LNCaP clone FGC (cell line): ENCODE results near the gene FAM120A.

ENCODE experiments used
- DNase-seq: peaks from one replicate; pipeline ENCODE4 v3.0.0-alpha.2; 2011; ENCODE audit warnings: low read depth
- H3K4me3 ChIP-seq: 2 replicates; pipeline ENCODE4 v1.5.1; 2011; ENCODE audit warnings: mild to moderate bottlenecking, low read depth, low read length, control low read depth
- TF ChIP-seq, protein P1 (sequence below): IDR thresholded peaks from 2 replicates; pipeline ENCODE4 v1.5.1; 2012; ENCODE audit warnings: mild to moderate bottlenecking; ENCODE audit not compliant: control insufficient read depth, insufficient read depth; ENCODE audit errors: extremely low read depth

The FAM120A gene

DNA sequence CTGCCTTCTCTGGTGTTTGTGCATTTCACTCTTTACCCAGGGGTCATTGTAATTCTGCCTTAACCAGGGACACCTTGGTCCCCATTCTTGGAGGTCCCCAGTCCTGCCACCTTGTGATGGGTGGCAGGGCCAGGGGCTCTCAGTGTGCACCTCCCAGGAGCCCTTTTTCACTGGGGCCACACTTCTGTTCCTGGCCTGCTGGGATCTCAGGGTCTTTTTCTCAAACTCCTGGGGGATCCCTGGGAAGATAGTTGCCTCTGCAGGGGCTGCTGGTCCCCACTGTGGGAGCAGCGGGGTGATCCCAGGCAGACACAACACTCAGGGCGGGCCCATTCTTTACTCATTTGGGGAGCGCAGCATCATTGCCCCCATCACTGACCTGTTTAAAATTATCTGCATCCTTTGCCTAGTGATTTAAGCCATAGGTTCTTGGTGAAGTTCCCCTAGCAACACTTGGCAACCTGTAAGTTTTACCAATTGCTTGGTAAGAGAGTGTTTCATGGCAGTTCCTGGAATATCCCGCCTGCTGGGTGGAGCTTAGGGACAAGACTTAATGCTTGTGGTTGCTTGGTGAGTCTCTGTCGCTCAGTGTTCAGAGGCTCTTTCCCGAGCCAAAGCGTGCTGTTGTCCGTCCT is 140.6 kb downstream of the FAM120A start:
- H3K4me3 ChIP-seq, result no peak overlapping the region
- no peak for DNase-seq
- TF ChIP-seq, protein P1, sequence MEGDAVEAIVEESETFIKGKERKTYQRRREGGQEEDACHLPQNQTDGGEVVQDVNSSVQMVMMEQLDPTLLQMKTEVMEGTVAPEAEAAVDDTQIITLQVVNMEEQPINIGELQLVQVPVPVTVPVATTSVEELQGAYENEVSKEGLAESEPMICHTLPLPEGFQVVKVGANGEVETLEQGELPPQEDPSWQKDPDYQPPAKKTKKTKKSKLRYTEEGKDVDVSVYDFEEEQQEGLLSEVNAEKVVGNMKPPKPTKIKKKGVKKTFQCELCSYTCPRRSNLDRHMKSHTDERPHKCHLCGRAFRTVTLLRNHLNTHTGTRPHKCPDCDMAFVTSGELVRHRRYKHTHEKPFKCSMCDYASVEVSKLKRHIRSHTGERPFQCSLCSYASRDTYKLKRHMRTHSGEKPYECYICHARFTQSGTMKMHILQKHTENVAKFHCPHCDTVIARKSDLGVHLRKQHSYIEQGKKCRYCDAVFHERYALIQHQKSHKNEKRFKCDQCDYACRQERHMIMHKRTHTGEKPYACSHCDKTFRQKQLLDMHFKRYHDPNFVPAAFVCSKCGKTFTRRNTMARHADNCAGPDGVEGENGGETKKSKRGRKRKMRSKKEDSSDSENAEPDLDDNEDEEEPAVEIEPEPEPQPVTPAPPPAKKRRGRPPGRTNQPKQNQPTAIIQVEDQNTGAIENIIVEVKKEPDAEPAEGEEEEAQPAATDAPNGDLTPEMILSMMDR, result no peak

DNA sequence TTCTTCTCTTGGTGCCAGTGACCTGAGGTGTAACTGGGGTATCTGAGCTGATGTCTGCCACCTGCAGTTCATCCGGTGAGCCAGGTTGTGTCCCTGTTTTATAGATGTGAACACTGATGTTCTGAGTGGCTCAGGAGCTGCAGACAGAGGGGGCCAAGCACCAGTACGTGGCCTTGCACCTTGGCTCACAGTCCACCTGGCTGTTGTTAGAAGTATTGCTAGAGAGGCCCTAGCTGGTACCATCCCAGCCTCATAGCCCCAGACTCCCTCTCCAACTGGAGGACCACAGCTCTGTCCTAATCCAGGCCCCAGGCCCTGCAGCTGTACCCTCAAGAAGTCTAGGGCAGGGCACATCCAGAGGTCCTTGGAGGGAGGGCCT is 141.1 kb downstream of the FAM120A start:
- DNase-seq, result no peak
- H3K4me3 ChIP-seq, result no peak overlapping the region
- TF ChIP-seq, protein P1, result no peak

DNA sequence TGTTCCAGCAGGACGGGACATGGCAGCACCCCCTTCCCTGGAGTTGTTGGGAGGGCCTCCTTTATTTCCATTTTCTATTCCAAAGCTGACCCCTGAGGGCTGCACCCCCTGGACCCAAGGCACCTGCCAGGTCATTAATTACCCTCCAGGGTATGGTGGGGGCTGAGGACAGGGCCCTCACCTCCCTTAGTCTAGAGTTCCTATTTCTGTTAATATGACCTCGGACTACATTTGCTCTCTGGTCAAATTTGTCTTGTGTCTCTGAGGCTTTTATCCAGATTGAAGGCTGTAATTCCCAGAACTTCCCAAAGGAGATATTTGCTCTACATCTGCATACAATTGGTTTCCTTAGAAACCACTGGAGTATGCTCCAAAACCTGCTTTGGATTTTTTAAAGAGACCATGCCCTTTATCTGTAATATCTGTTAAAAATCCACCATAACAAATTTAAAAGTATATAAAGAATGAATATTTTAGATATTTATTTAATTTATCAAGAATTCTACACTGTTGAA is 141.7 kb downstream of the FAM120A start:
- TF ChIP-seq, protein P1, result no peak
- no peak for DNase-seq
- H3K4me3 ChIP-seq, result no peak overlapping the region

DNA sequence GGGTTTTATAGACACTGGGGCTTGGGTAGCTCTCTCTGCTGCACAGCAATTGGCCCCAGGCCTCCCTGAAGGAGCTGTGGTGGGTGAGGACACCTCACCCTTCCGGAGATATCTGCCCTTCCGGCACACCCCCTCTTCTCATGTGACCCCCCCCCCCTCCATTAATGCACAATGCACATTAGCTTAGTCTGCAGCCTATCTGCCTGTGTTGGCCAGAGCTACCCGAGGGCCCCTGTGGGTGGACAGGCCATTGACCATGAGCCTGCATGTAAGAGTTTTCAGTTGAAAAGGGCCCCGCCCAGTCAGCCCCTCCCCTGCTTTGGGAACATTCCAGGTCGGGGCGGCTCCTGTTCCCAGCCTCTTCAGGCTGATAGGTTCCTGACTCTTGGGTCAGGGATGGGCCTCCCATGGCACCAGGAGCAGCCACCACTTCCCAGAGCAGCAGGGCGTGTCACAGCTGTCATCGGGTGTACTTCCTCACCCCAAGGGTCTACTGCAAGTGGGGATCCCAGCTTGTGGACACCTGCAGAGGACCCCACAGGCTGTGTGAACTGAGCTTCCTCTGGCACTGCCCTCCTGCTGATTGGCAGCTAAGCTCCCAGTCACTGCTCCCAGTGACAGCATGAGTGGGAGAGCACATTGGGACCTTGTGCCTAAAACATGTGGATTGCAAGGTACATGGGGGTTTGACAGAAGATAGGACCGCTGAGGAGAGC is 142.7 kb downstream of the FAM120A start:
- TF ChIP-seq, protein P1, result no peak
- no peak overlapping the region for H3K4me3 ChIP-seq
- DNase-seq, result no peak

DNA sequence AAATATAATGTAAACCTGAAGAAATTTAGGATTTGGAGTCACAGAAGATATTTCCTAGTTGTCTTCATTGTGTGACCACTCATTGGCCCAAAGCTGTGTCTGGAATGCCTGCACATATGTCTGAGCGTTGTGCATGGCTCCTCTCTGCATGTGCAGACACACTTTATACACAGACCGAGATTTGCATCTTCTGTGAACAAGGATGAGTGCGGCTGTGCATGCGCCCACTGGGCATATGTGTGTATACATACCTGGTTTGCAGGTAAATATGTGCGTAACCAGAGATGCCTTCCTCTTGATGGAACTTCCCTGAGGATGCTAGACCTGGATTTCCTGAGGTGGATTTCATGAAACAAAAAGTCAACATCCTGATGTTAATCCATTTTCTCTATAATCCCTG is 144.0 kb downstream of the FAM120A start:
- no peak for DNase-seq
- TF ChIP-seq, protein P1, result no peak
- no peak overlapping the region for H3K4me3 ChIP-seq

DNA sequence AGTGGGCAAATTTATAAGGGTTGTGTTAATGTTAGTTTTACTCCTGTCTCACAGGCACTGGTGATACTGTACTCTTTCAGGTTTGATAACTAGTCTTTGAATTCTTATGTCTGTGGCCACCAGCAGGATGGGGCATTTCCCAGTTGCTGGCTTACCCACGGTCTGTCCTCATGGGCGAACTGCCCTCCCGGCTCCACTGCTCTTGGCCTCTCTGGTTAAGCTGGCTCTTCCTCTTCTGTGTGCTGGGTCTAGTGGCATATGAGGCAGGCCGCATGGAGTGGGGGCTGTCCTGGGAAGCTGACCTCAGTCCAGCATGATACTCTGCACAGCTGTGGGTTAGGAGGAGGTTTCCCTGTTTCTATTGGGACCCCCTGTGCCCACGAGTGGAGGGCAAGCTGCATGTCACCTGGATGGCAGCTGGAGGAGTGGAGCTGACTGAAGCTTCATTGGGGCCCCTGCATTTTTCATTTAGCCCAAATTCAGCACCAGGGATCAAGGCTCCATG is 144.4 kb downstream of the FAM120A start:
- no peak overlapping the region for H3K4me3 ChIP-seq
- TF ChIP-seq, protein P1, result no peak
- DNase-seq, result no peak
